Gastroesophageal sphincter (tissue), 4 donors: Measurements from ENCODE around the gene GABRB3. TPM values are rescaled to one million over a fixed set of nuclear protein-coding genes. Genes with fewer than 3 reads are reported as not detected.

ENCODE experiments used
- total RNA-seq, 4 donors: library from RNA; depleted of rRNA; stranded (reverse); fragments of >200 nt; gene quantifications; one replicate each; pipeline ENCODE4 v1.1.0, GENCODE V29; 2016

The GABRB3 gene
- total RNA-seq, 4 donors from 2014 or later, result 2.4 to 4.3 (median 3.6) TPM

Other genes with a start within 250 kb of the GABRB3 start
- 100 to 1,000 TPM in 1 of 4 donors, 10 to 100 TPM in 1, 1 to 10 TPM in 2; 2.4 to 151 (median 33.7) TPM for gene GABRA5, start 94.0 kb upstream of the GABRB3 start, total RNA-seq
- under 1 TPM in 2 of 4 donors, not detected in 2; under 0.01 to 0.04 TPM for gene GABRG3, start 198.1 kb upstream of the GABRB3 start, total RNA-seq